HG03103 (cell line): ENCODE measurements around the gene NUP205.
A peak's percentile ranks its signal among the peaks of the same experiment; 100 is the strongest.
"Not testable (repeated sequence)": the region's sequence is repeated elsewhere in the genome, so short reads cannot be mapped to it uniquely, and the experiment has no call there.

Source experiments
- ATAC-seq: cut with Tn5 transposase; IDR thresholded peaks from one replicate; pipeline ENCODE4 v1.9.1; 2021; ENCODE audit warnings: low read depth; ENCODE audit not compliant: unreplicated experiment

The NUP205 gene

GRCh38 chr7:135618510-135618909, 60.8 kb downstream of the NUP205 start:
- no peak for ATAC-seq

GRCh38 chr7:135620447-135620846, 62.7 kb downstream of the NUP205 start:
- ATAC-seq: no peak

GRCh38 chr7:135620980-135621850, 63.5 kb downstream of the NUP205 start:
- no peak for ATAC-seq

- no peak for ATAC-seq
Measured at GRCh38 chr7:135634191-135634878, 76.6 kb downstream of the NUP205 start.

- ATAC-seq: not testable (repeated sequence)
Measured at GRCh38 chr7:135639690-135640089, 82.0 kb downstream of the NUP205 start.

- no peak for ATAC-seq
Measured at GRCh38 chr7:135644154-135644553, 86.4 kb downstream of the NUP205 start.

GRCh38 chr7:135644729-135645128, 87.0 kb downstream of the NUP205 start:
- no peak for ATAC-seq

GRCh38 chr7:135645296-135645904, 87.7 kb downstream of the NUP205 start:
- ATAC-seq: no peak

GRCh38 chr7:135647755-135648154, 90.0 kb downstream of the NUP205 start:
- no peak for ATAC-seq

GRCh38 chr7:135648235-135648634, 90.5 kb downstream of the NUP205 start:
- ATAC-seq: no peak

GRCh38 chr7:135650831-135651573, 93.3 kb downstream of the NUP205 start:
- ATAC-seq: no peak

GRCh38 chr7:135653340-135654080, 95.8 kb downstream of the NUP205 start:
- no peak for ATAC-seq

- no peak for ATAC-seq
Measured at GRCh38 chr7:135658564-135658963, 100.8 kb downstream of the NUP205 start.

- ATAC-seq: no peak
Measured at GRCh38 chr7:135659159-135659846, 101.6 kb downstream of the NUP205 start.

GRCh38 chr7:135661311-135662122, 103.8 kb downstream of the NUP205 start:
- peak; percentile 0 for ATAC-seq

GRCh38 chr7:135662123-135662372, 104.3 kb downstream of the NUP205 start:
- peak; percentile 22 for ATAC-seq

- ATAC-seq: peak; percentile 91
Measured at GRCh38 chr7:135662373-135663114, 104.8 kb downstream of the NUP205 start, which contains the start of gene STMP1. Gene STMP1, plus strand, starts transcription at chr7:135662514.

GRCh38 chr7:135664046-135664589, 106.4 kb downstream of the NUP205 start:
- ATAC-seq: no peak
